ENCODE measurements around the gene CDKL1.

- TF ChIP-seq TAF1 (IDR thresholded peaks at IDR 0.05; ENCODE audit: low read depth, low read length) = no peak
- no peak for TF ChIP-seq POLR2AphosphoS5 (IDR thresholded peaks at IDR 0.05; ENCODE audit: low read depth, low read length)
- TF ChIP-seq POLR2A (IDR thresholded peaks at IDR 0.05; ENCODE audit: low read depth, low read length) = no peak
Measured at GRCh38 chr14:50320283-50320682, 76.4 kb downstream of the CDKL1 start.

All from GM12891 (cell line).